ENCODE results near the gene ALPK3. TPM values are rescaled to one million over a fixed set of nuclear protein-coding genes. Genes with fewer than 3 reads are reported as not detected.
"Not testable (repeated sequence)": the region's sequence is repeated elsewhere in the genome, so short reads cannot be mapped to it uniquely, and the experiment has no call there.

Gene ALPK3
- total and polyA plus RNA-seq, 7 experiments from 2014 or later, result 0.02 to 0.30 (median 0.19) TPM; not detected in 1

GRCh38 chr15:84872009-84872910 is 55.1 kb downstream of the ALPK3 start:
- DNase-seq, result no peak
- Histone ChIP-seq H3K27me3 (ENCODE audit: control insufficient read depth in 2 of 2, insufficient read depth in 2 of 2, low read length in 2 of 2) (no peaks in the 10 kb centered on the region), H3K36me3 (ENCODE audit: control insufficient read depth in 2 of 3, insufficient read depth in 3 of 3, low read length in 3 of 3) (no peaks in the 10 kb centered on the region), H3K9me3 (ENCODE audit: control insufficient read depth in 2 of 3, low read length in 3 of 3) (no peaks in the 10 kb centered on the region), H3K27ac (ENCODE audit: low read depth, low read length) (no peak overlapping the region), H3K4me3 (ENCODE audit: low read length) (no peak overlapping the region), H3K4me1 (ENCODE audit: control insufficient read depth in 2 of 2, insufficient read depth in 2 of 2, low read length in 2 of 2) (no peaks in the 10 kb centered on the region)
- ChIA-PET CTCF (interaction anchor here (0.6 kb wide), 2 partner anchors 33 to 274 kb away, joined by 3 read pairs; no protein-coding TSS in a partner anchor), POLR2A (no interaction called here)
- Mint-ChIP-seq H3K27ac (no peak overlapping the region), H3K9me3 (no peaks in the 10 kb centered on the region), H3K36me3 (no peaks in the 10 kb centered on the region), H3K27me3 (no peaks in the 10 kb centered on the region), H3K4me3 (no peak overlapping the region), H3K4me1 (peaks cover 0 to 4% (median 0%) of the 10 kb centered on the region in 7 donors)
- no peak for ATAC-seq
- intact Hi-C loops (cut with micrococcal nuclease), result no loop called here

GRCh38 chr15:84873997-84874396 is 56.8 kb downstream of the ALPK3 start:
- Mint-ChIP-seq H3K9me3 (no peaks in the 10 kb centered on the region), H3K36me3 (no peaks in the 10 kb centered on the region), H3K27ac (no peak overlapping the region), H3K27me3 (no peaks in the 10 kb centered on the region), H3K4me3 (no peak overlapping the region), H3K4me1 (peaks cover 0 to 4% (median 0%) of the 10 kb centered on the region in 7 donors)
- intact Hi-C loops (cut with micrococcal nuclease), result no loop called here
- ATAC-seq (no peak), DNase-seq (no peak)
- Histone ChIP-seq H3K4me3 (ENCODE audit: low read length) (no peak overlapping the region), H3K27me3 (ENCODE audit: control insufficient read depth in 2 of 2, insufficient read depth in 2 of 2, low read length in 2 of 2) (no peaks in the 10 kb centered on the region), H3K27ac (ENCODE audit: low read depth, low read length) (no peak overlapping the region), H3K9me3 (ENCODE audit: control insufficient read depth in 2 of 3, low read length in 3 of 3) (no peaks in the 10 kb centered on the region), H3K36me3 (ENCODE audit: control insufficient read depth in 2 of 3, insufficient read depth in 3 of 3, low read length in 3 of 3) (no peaks in the 10 kb centered on the region), H3K4me1 (ENCODE audit: control insufficient read depth in 2 of 2, insufficient read depth in 2 of 2, low read length in 2 of 2) (no peaks in the 10 kb centered on the region)
- POLR2A ChIA-PET, result no interaction called here
- CTCF ChIA-PET, result interaction anchor here (0.7 kb wide), 2 partner anchors 207 to 286 kb away, joined by 3 read pairs; no protein-coding TSS in a partner anchor

- ChIA-PET POLR2A (no interaction called here), CTCF (no interaction called here)
- H3K27ac Mint-ChIP-seq, result no peak overlapping the region
Observed at GRCh38 chr15:84874981-84875699, 58.0 kb downstream of the ALPK3 start.

GRCh38 chr15:84876269-84876668 is 59.1 kb downstream of the ALPK3 start:
- ChIA-PET POLR2A (interaction anchor here (0.6 to 0.8 kb wide), 2 partner anchors 283 to 292 kb away, joined by 3 read pairs; no protein-coding TSS in a partner anchor), CTCF (interaction anchor here (0.6 to 1.5 kb wide), 5 partner anchors 11 to 304 kb away, joined by 4 to 8 read pairs (median 4); no protein-coding TSS in a partner anchor)
- Histone ChIP-seq H3K9me3 (ENCODE audit: control insufficient read depth in 2 of 3, low read length in 3 of 3) (no peaks in the 10 kb centered on the region), H3K4me1 (ENCODE audit: control insufficient read depth in 2 of 2, insufficient read depth in 2 of 2, low read length in 2 of 2) (no peaks in the 10 kb centered on the region), H3K4me3 (ENCODE audit: low read length) (no peak overlapping the region), H3K36me3 (ENCODE audit: control insufficient read depth in 2 of 3, insufficient read depth in 3 of 3, low read length in 3 of 3) (no peaks in the 10 kb centered on the region), H3K27ac (ENCODE audit: low read depth, low read length) (no peak overlapping the region), H3K27me3 (ENCODE audit: control insufficient read depth in 2 of 2, insufficient read depth in 2 of 2, low read length in 2 of 2) (no peaks in the 10 kb centered on the region)
- ATAC-seq (no peak), DNase-seq (no peak)
- H3K27me3 Mint-ChIP-seq, result peaks cover 0 to 6% (median 0%) of the 10 kb centered on the region in 5 donors
- intact Hi-C loops (cut with micrococcal nuclease), result no loop called here
- no peak overlapping the region for H3K4me3 Mint-ChIP-seq
- no peak overlapping the region for H3K27ac Mint-ChIP-seq
- no peaks in the 10 kb centered on the region for H3K9me3 Mint-ChIP-seq
- no peaks in the 10 kb centered on the region for H3K36me3 Mint-ChIP-seq
- peaks cover 0 to 2% (median 0%) of the 10 kb centered on the region in 7 donors for H3K4me1 Mint-ChIP-seq

More at GRCh38 chr15:84874981-84875699, 58.0 kb downstream of the ALPK3 start:
- no peaks in the 10 kb centered on the region for H3K9me3 ChIP-seq (ENCODE audit: control insufficient read depth in 2 of 3, low read length in 3 of 3)
- Mint-ChIP-seq H3K27me3 (peaks cover 0 to 5% (median 0%) of the 10 kb centered on the region in 5 donors), H3K4me3 (no peak overlapping the region), H3K9me3 (no peaks in the 10 kb centered on the region), H3K4me1 (peaks cover 0 to 3% (median 0%) of the 10 kb centered on the region in 7 donors), H3K36me3 (no peaks in the 10 kb centered on the region)
- no peak for DNase-seq
- no peak for ATAC-seq
- no peak overlapping the region for H3K4me3 ChIP-seq (ENCODE audit: low read length)
- no peaks in the 10 kb centered on the region for H3K36me3 ChIP-seq (ENCODE audit: control insufficient read depth in 2 of 3, insufficient read depth in 3 of 3, low read length in 3 of 3)
- intact Hi-C loops (cut with micrococcal nuclease), result no loop called here
- no peaks in the 10 kb centered on the region for H3K4me1 ChIP-seq (ENCODE audit: control insufficient read depth in 2 of 2, insufficient read depth in 2 of 2, low read length in 2 of 2)
- no peaks in the 10 kb centered on the region for H3K27me3 ChIP-seq (ENCODE audit: control insufficient read depth in 2 of 2, insufficient read depth in 2 of 2, low read length in 2 of 2)
- H3K27ac ChIP-seq (ENCODE audit: low read depth, low read length), result no peak overlapping the region

GRCh38 chr15:84877701-84878100 is 60.5 kb downstream of the ALPK3 start:
- H3K4me3 Mint-ChIP-seq; H3K27me3 Mint-ChIP-seq; H3K36me3 Mint-ChIP-seq; ATAC-seq; H3K36me3 ChIP-seq (ENCODE audit: control insufficient read depth in 2 of 3, insufficient read depth in 3 of 3, low read length in 3 of 3); POLR2A ChIA-PET; H3K9me3 ChIP-seq (ENCODE audit: control insufficient read depth in 2 of 3, low read length in 3 of 3); H3K4me1 ChIP-seq (ENCODE audit: control insufficient read depth in 2 of 2, insufficient read depth in 2 of 2, low read length in 2 of 2); H3K9me3 Mint-ChIP-seq; H3K27ac Mint-ChIP-seq; H3K4me1 Mint-ChIP-seq; H3K27me3 ChIP-seq (ENCODE audit: control insufficient read depth in 2 of 2, insufficient read depth in 2 of 2, low read length in 2 of 2); H3K4me3 ChIP-seq (ENCODE audit: low read length); DNase-seq; H3K27ac ChIP-seq (ENCODE audit: low read depth, low read length): not testable (repeated sequence)
- CTCF ChIA-PET, result interaction anchor here (0.6 to 2.2 kb wide), 7 partner anchors 8 to 900 kb away, joined by 3 to 8 read pairs (median 4); partner anchors contain the start of gene WDR73
- intact Hi-C loops (cut with micrococcal nuclease), result loop anchor here (1.0 kb wide), 6 partner anchors 51 to 307 kb away; partner anchors contain the start of genes WDR73 (in 2 of the 2) and NMB (in 1 of the 2)

GRCh38 chr15:84878504-84878903 is 61.3 kb downstream of the ALPK3 start:
- Histone ChIP-seq H3K4me1 (ENCODE audit: control insufficient read depth in 2 of 2, insufficient read depth in 2 of 2, low read length in 2 of 2) (no peaks in the 10 kb centered on the region), H3K9me3 (ENCODE audit: control insufficient read depth in 2 of 3, low read length in 3 of 3) (no peaks in the 10 kb centered on the region), H3K27ac (ENCODE audit: low read depth, low read length) (no peak overlapping the region), H3K27me3 (ENCODE audit: control insufficient read depth in 2 of 2, insufficient read depth in 2 of 2, low read length in 2 of 2) (no peaks in the 10 kb centered on the region), H3K4me3 (ENCODE audit: low read length) (no peak overlapping the region), H3K36me3 (ENCODE audit: control insufficient read depth in 2 of 3, insufficient read depth in 3 of 3, low read length in 3 of 3) (no peaks in the 10 kb centered on the region)
- DNase-seq (peak; percentile 19 to 63 (median 49)), ATAC-seq (peak; percentile 74)
- POLR2A ChIA-PET, result no interaction called here
- Mint-ChIP-seq H3K36me3 (no peaks in the 10 kb centered on the region), H3K27me3 (peaks cover 0 to 6% (median 0%) of the 10 kb centered on the region in 5 donors), H3K9me3 (no peaks in the 10 kb centered on the region), H3K4me1 (peaks cover 0 to 2% (median 0%) of the 10 kb centered on the region in 7 donors), H3K4me3 (no peak overlapping the region), H3K27ac (no peak overlapping the region)
- intact Hi-C loops (cut with micrococcal nuclease), result loop anchor here (1.0 kb wide), 6 partner anchors 50 to 308 kb away; partner anchors contain the start of genes WDR73 (in 2 of the 2) and NMB (in 1 of the 2)
- CTCF ChIA-PET, result interaction anchor here (0.6 to 2.2 kb wide), 6 partner anchors 9 to 291 kb away, joined by 3 to 8 read pairs (median 4); partner anchors contain the start of gene WDR73
